ENCODE data around the gene RANBP3L.

GRCh38 chr5:36273809-36274526 lies 27.7 kb downstream of the RANBP3L start:
- TF ChIP-seq POLR2AphosphoS2 (IDR thresholded peaks at IDR 0.05; ENCODE audit: low read depth, low read length) (no peak), ATF3 (IDR thresholded peaks at IDR 0.05; ENCODE audit: borderline replicate concordance, extremely low read depth, low read depth, low read length) (no peak), KDM1A (IDR thresholded peaks at IDR 0.05; ENCODE audit: borderline replicate concordance) (no peak), EP300 (IDR thresholded peaks at IDR 0.05; ENCODE audit: borderline replicate concordance in 1 of 2, control insufficient read depth in 1 of 2, low read depth in 2 of 2, low read length in 2 of 2) (no peak), RFX5 (IDR thresholded peaks at IDR 0.05; ENCODE audit: low read depth, low read length) (no peak), E2F4 (IDR thresholded peaks at IDR 0.05; ENCODE audit: low read depth, low read length) (no peak), BMI1 (IDR thresholded peaks at IDR 0.05; ENCODE audit: borderline replicate concordance) (no peak), EZH2 (IDR thresholded peaks at IDR 0.05; ENCODE audit: borderline replicate concordance, control insufficient read depth, low read depth, low read length) (no peak), CTCF (IDR thresholded peaks at IDR 0.05 in 2 of 3, conservative IDR thresholded peaks at IDR 0.05 in 1 of 3; ENCODE audit: control insufficient read depth in 2 of 3, extremely low read depth in 1 of 3, insufficient read depth in 1 of 3, low read depth in 3 of 3, low read length in 3 of 3) (no peak)
